Iris pigment epithelial cell (primary cell): ENCODE measurements around the gene MLEC.
"Not testable (repeated sequence)": the region's sequence is repeated elsewhere in the genome, so short reads cannot be mapped to it uniquely, and the experiment has no call there.

Experiments used
- DNase-seq: peaks from one replicate; pipeline ENCODE4 v3.0.0-alpha.2; 2011; ENCODE audit warnings: low read depth

Gene MLEC

GRCh38 chr12:120662879-120663278, 24.1 kb upstream of the MLEC start:
- no peak for DNase-seq

DNA sequence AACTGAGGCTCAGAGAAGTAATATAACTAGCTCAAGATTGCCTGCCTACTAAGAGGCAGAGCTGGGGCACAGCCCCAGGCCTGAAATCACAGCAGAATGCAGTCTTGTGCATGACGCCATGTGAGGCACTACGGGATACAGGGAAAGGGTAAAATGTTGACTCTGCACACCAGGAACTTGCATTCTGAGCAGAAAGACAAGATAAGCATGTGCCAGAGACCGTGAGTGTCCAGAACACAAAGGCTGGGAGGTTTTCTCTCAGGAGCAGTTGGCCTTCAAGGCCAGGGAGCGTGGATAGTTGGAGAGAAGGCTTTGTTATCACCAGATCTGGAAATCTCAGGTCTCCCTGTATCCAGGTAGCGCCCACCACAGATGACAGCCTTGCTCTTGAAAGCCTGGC, 23.2 kb upstream of the MLEC start:
- no peak for DNase-seq

DNA sequence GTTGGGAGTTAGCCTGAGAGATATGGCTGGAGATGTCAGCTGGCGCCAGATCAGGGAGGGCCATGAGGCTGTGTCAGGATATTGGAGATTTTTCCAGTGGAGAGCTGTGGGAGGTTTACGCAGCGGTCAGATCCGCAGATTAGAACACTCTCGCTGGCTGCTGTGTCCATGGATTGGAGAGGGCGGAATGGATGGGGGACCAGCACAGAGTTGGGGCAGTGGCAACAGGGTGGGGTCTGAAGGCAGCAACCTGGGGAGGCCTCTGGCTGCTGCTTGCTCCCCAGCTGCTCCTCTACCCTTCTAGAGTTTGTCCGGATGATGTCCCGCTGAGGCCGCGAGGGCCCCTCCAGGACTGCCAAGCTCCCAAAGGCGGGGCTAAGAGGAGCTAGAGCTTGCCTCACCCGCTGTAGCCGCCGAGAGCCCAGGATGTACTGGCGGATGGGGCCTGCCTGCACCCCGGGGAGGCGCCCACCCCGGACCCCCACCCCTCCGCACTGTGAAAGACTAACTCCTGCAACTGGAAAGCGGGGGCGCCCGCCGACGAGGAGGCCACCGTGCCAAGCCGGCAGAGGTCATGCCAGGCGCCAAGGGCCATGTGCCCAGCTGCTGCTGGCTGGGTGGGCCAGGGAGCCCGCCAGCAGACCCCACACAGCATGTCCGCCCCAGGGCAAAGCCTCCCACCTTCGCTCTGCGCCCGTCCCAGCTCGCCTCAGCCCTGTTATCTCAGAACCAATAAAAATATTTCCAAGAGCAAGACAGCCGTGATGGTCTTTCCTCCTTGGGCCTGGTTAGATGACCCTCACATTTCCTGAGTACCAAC, 20.2 kb upstream of the MLEC start:
- DNase-seq, result no peak

GRCh38 chr12:120668091-120668867, 18.7 kb upstream of the MLEC start:
- DNase-seq, result no peak

GRCh38 chr12:120668868-120669840, 17.8 kb upstream of the MLEC start:
- DNase-seq, result peak; percentile 49

DNA sequence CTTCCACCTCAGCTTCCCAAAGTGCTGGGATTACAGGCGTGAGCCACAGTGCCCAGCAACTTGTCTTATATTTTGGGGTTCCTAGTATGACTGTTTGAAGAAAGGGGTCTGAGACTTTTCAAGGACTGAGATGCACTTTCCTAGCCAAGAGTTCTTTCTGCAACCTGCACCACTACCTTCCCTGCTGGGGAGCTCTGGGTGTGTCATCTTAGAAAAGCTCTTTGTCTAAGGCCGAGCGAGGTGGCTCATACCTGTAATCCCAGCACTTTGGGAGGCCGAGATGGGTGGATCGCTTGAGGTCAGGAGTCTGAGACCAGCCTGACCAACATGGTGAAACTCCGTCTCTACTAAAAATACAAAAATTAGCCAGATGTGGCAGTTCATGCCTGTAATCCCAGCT, 16.7 kb upstream of the MLEC start:
- not testable (repeated sequence) for DNase-seq

DNA sequence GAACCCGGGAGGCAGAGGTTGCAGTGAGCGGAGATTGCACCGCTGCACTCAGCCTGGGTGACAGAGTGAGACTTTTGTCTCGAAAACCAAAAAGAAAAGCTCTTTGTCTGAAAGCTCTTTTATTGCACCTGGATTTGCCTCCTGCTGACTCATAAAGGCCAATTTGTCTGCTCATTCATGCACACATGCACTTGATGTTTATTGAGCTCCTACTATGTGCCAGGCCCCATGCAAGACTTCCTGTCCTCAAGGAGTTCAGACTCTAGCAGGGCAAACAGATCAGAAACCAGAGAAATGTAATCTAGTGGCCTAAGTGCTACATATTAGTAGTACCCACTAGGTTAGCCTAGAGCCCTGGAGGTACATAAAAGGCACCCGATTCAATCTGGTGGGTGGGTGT, 16.3 kb upstream of the MLEC start:
- DNase-seq, result no peak

- DNase-seq, result no peak
Observed at GRCh38 chr12:120674097-120674636, 12.8 kb upstream of the MLEC start.

DNA sequence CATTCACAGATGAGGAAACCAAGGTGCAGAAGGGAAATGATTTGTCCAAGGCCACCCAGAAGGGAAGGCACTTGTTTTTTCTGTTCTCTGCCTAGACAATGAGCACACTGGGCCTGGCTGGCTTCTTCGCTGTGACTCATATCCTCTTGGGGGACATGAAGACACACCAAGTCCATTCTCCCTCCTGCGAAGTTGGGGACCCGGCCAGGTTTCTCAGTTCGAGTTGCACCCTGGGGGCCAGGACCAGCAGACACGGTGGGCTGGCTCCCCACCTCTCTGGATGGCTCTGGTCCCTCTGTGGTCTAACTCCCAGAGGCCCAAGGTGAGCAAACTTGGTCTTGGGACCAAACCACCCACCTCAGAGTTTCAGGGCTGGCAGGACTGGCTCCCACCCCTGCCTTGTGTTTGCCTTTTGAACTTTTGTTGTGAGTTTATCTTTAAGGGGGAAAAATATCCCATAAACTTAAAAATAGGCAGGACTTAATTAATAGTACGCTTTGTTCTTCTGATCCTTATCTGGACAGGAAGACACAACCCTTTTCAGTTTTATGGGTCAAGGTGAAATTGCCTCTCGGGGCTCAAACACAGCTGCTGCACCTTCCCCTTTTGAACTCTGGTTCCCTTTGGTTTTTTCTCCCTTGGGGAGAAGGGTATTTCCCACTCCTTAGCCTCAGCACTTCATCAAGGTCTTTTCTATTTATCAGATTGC, 9.0 kb upstream of the MLEC start:
- peak; percentile 57 for DNase-seq

- DNase-seq, result no peak
Observed at GRCh38 chr12:120678572-120678971, 8.4 kb upstream of the MLEC start.

GRCh38 chr12:120680165-120680738, 6.7 kb upstream of the MLEC start:
- DNase-seq, result no peak

DNA sequence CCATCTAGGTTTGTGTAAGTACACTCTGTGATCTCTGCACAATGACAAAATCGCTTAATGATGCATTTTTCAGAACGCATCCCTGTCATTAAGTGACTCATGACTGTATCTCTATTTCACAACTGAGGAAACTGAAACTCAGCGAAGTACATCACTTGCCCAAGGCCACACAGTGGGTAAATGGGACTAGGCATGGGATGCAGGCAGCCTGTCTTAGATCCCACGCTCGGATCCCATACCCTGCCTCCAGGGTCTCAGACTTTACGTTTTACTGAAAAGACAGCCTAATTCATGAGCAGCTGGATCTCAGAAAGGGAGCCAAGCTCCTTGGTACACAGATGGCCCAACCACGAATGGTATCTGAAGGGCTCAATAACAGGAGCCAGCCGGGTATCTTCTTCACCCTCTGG, 2.4 kb upstream of the MLEC start:
- peak; percentile 80 for DNase-seq

DNA sequence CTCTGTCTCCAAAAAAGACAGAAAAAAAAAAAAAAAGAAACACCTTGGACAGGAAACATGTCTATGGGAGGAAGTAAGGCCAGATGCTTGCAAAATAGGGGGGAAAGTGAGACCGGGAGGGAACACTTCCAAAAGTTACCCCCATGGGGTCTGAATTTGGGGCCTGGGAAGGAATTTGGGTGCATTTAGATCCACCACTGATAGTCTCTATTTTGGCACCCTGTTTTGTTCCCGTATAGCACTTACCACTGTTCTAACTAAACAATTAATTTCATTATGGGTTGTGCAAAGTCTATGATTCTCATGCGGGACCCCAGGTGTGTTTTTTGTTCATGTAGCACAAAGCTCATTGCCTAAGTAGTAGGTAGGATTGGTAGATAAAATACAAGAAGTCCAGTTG, 1.4 kb upstream of the MLEC start:
- DNase-seq, result no peak

DNA sequence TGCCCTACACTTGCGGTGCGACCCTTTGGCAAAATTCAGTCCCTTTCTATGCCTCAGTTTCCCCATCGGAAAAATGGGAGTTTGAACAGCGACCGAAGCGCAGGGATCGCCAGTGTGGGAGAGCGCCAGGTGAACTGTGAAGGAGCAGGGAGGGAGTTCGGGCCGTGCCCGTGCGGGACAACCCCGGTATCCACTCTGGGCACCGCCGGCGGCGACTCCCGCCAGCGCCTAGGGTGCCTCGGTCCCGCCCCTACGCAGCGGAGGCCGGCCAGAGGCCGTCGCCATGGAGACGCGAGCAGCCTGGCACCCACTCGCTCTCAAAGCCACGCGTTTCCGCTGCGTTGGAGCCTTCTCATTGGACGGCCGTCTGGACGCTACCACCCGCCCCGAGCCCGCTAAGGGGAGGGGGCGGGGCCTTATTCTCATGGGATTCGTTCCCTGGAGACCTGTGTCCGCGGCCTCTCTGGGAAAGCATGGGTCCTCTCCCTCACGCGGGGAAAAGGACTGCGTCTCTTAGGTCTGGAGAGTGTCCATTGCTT, 729 bp upstream of the MLEC start:
- DNase-seq, result peak; percentile 97

DNA sequence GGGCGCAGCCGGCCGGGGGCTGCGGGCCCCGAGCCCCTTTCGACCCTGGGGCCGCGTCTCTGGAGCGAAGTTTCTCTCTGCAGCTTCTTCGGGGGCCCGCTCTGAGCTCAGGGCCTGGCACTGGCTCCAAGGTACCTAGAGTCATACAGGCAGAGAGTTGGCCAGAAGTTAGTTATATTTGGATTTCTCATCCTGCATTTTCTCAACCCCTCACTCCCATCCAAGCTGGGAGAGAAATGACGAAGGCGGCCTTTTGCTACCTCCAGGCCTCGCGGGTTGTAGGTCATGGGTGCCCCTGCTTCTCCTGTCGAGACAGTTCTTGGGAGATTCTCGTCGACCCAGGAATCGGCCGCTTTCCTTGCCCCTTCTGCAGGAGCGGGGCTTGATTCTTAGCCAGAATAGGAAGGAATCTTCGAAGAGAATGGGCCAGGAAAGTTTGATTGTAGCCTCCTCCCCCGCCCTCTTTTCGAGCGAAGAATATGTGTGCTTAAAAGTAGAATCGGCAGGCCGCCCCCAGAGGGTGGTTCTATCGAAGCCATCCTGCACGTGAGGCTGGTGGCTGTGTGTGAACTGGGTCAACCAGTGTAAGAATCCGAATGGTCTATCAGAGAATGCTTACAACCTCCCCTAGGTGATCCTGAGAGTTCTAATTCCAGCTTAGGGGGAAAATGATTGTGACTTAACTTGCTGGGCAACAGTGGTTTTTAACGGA, 785 bp downstream of the MLEC start:
- peak; percentile 31 for DNase-seq

DNA sequence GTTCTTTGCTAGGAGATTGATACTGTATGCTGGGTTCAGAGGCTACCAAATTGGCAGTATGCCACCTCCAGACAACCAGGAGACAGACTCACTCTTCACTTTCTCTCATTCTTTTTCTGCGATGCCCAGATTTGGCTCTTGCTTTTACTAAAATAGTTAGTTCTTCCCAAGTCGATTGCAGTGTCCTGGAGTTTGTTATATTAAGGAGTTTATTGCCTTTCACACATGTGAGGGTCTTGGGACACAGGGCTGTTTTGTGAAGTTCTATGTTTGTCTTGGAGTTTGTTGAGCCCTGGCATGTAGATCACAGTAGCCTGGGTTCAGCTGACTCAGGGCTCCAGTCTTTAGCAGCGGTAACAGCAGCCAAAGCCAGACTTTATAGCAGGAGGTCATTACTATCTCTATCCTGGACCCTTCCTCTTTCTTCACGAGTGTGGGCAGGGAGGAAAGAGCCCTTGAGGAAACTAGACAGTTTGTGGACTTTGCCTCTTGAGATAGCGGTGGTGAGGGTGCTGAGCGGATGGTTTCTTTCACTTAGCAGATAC, 1.6 kb downstream of the MLEC start:
- peak; percentile 51 for DNase-seq

DNA sequence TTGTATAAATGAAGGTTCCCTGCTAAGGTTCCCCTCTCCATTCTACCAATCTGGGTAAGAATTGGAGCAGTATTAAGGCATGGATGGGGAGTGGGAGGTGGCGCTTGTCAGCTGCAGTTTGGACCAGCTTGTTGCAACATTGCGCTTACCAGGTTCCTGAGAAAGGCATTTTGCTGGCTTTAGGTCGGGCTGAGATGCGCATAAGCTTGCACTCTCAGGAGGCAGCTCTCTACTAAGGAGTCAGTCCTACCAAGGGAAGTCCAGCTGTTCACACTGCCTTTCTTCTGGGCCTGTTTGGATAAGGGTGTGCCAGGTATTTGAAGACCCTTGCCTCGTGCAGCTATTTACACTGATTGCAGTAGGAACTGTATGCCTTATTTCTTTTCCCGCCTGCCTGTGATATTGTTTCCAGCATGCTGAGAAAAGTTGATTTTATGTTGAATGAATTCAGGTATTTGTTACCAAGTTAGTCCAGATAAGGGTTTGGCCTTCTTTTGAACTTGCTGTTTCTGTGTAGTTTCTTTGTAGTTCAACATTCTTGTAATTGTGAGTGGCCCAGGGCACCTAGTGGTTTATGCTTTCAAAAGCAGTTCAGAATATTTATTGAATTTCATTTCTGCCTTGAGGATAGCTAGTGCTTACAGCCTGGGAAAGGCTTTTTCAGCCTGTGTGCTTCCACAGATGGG, 2.6 kb downstream of the MLEC start:
- peak; percentile 26 for DNase-seq

GRCh38 chr12:120690083-120690450, 3.1 kb downstream of the MLEC start:
- no peak for DNase-seq

DNA sequence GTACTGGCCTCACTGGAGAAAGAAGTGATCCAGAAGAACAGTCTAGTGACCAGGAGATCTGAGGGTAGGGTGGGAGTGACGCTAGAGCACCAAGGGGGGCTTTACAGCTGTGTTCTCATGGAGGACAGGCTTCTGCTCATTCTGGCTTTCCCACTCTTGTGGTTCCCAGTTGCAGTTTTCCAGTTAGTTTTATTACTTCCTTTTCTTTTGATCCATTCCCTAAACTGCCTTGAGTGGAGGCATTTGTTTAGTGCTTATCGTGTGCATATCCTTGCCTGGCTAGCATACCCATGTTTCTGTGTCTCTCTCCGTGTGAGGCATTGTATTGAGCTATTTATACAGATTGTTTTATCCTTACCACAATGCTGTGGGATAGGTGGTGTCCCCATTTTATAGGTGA, 4.0 kb downstream of the MLEC start:
- no peak for DNase-seq
